Kidney capillary endothelial cell (primary cell): Measurements from ENCODE around the gene POLE2.
"Not testable (repeated sequence)": the region's sequence is repeated elsewhere in the genome, so short reads cannot be mapped to it uniquely, and the experiment has no call there.

Experiments used
- DNase-seq: peaks from one replicate; pipeline ENCODE4 v3.0.0-alpha.2; 2018; ENCODE audit warnings: low spot score

POLE2 gene, protein sequence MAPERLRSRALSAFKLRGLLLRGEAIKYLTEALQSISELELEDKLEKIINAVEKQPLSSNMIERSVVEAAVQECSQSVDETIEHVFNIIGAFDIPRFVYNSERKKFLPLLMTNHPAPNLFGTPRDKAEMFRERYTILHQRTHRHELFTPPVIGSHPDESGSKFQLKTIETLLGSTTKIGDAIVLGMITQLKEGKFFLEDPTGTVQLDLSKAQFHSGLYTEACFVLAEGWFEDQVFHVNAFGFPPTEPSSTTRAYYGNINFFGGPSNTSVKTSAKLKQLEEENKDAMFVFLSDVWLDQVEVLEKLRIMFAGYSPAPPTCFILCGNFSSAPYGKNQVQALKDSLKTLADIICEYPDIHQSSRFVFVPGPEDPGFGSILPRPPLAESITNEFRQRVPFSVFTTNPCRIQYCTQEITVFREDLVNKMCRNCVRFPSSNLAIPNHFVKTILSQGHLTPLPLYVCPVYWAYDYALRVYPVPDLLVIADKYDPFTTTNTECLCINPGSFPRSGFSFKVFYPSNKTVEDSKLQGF

DNA sequence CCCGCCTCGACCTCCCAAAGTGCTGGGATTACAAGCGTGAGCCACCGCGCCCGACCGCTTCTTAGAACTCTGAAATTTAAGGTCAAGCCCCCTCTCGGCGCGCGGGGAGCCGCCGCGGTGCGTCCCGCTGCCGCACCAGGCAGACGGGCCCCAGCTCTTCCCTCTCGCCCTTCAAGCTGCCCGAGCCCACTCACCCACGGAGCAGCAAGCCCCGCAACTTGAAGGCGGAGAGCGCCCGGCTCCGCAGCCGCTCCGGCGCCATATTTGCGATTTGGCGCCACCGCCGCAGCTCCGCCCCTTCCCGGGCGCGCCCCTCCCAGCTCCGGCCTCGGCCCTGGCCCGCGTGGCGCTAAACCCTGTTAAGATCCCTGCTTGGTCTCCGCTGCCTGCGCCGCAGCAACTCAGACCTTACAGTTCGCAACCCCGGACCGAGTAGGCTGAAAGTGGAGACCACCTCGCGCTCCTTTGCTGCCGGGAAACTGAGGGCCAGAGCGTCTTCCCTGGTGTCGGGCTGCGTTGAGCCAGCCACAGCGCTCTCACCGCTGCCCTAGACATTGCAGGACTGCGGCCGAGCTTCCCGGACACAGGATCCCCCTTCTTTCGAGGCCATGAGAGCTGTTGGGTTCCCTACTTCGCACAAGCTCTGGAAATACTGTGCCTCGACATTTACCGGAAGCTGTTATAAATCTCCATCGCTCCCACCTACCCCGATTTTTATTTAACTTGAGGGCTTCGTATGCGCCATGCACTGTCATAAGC is at the start of gene POLE2:
TSS of gene POLE2 (minus strand) at position 273 of the 759 bp plus-strand sequence. CDS start at position 262, 11 bp downstream.
- DNase-seq = peak; percentile 65

DNA sequence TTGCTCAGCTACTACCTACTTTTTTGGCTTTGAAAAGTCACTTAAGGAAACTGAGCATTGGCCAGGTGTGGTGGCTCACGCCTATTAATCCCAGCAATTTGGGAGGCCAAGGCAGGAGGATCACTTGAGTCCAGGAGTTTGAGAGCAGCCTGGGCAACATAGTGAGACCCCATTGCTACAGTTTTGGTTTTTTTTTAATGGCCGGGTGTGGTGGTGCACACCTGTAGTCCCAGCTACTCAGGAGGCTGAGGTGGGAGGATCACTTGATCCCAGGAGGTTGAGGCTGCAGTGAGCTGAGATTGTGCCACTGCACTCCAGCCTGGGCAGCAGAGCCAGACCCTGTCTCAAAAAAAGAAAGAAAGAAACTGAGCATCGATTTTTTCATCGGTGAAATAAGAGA is 47.7 kb upstream of the POLE2 start:
- DNase-seq = not testable (repeated sequence)

DNA sequence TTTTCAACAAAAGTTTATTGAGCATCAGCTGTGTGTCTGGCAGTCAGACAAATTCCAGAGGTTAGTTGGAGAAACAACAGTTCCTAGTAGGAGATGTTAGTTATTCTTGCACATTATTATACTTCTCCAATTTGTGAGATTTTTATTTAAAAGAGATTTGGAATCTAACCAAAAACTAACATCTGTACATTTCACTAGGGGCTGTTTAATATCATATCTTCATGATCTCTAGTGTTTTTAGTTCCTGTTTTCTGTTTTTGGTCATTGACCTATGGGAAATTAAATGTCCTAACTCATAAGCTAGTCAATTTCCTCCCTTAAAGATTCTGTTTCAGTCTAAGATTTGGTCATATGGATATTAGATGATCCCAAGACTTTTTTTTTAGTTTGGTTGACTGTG is 45.8 kb upstream of the POLE2 start:
- DNase-seq = no peak

DNA sequence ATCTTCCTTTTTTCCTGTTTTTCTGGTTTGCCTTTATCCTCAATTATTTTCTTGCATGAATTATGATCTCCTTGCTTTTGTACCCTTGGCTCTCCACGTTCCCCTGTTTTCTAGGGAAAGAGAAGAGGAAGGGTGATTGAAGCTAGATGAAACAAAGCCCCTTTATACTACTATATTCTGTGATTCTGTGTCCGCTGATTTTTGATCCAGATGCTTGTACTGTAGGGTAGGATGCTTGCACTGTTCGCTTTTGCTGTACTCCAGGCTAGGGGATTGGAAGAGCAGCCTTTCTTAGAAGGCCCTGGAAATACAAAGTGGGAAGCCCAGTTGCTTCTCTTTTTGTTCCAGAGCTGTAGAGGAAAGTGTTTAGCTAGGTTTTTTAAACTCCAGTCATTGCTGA is 44.9 kb upstream of the POLE2 start:
- DNase-seq = no peak

DNA sequence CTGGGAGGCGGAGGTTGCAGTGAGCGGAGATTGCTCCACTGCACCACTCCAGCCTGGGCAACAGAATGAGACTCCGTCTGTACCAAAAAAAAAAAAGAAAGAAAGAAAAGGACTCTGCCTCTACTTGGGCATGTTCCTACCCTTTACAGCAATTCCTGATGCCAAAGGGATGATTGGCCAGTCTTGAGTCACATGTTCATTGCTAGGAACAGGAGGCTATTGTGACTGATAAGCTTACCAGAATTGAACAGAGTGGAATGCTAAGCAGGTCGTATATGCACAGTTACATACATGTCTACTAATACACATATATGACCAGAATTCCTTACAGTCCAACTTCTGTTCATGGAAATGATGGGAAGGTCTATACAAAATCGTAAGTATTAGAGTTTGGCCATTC is 39.2 kb upstream of the POLE2 start:
- DNase-seq = no peak

DNA sequence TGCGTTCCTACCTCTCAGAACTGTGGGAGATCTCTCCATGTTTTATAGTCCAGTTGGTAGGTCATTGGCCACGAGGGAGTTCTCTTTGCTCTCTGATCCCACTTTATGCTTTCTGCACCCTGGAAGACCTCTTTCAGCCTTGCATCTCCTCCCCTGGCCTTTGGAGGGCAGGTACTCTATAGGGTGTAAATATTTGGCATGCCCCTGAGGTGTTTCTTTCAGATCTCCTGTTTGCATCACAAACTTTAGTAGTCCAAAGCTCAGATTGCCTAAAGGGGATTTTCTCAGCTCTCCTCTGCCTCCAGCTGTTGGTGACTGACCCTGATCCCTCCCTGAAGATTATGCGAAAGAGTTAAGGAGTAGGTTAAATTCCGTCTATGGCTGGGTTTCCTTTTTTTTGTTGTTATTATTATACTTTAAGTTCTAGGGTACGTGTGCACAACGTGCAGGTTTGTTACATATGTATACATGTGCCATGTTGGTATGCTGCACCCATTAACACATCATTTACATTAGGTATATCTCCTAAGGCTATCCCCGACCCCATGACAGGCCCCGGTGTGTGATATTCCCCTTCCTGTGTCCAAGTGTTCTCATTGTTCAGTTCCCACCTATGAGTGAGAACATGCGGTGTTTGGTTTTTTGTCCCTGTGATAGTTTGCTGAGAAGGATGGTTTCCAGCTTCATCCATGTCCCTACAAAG is 33.9 kb upstream of the POLE2 start:
- not testable (repeated sequence) for DNase-seq

DNA sequence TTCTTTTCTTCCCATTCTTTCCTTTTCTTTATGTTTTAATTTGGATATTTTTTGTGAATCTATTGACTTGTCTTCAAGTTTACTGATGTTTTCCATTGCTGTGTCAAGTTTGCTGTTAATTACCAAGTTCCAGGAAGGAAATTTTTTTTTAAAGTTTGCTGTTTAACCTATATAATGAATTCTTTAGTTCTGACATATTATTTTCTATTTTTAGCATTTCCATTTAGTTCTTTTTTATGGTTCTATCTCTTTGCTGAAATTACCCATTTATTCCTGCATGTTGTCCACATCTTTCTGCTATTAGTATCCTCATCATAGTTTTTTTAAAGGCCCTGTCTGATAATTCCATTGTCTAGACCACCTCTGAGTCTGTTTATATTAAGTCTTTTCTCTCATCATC is 32.7 kb upstream of the POLE2 start:
- DNase-seq = no peak

DNA sequence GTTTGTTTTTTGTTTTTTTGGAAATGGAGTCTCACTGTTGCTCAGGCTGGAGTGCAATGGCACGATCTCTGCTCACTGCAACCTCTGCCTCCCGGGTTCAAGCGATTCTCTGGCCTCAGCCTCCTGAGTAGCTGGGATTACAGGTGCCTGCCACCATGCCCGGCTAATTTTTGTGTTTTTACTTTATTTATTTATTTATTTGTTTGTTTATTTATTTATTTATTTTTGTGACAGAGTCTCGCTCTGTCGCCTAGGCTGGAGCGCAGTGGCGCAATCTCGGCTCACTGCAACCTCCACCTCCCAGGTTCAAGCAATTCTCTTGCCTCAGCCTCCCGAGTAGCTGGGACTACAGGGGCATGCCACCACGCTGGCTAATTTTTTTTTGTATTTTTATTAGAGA is 23.0 kb upstream of the POLE2 start:
- DNase-seq = not testable (repeated sequence)

DNA sequence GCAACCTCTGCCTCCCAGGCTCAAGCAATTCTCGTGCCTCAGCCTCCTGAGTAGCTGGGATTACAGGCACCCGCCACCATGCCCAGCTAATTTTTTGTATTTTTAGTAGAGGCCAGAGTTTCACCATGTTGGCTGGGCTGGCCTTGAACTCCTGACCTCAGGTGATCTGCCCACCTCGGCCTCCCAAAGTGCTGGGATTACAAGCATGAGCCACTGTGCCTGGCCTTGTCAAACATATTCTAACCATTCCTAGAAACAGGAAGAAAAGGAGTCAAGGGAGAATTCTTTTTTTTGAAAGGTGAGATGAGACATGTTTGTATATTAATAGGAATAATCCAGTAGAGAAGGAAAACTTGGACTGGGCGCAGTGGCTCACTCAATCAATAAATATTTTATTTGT is 16.5 kb upstream of the POLE2 start:
- not testable (repeated sequence) for DNase-seq

DNA sequence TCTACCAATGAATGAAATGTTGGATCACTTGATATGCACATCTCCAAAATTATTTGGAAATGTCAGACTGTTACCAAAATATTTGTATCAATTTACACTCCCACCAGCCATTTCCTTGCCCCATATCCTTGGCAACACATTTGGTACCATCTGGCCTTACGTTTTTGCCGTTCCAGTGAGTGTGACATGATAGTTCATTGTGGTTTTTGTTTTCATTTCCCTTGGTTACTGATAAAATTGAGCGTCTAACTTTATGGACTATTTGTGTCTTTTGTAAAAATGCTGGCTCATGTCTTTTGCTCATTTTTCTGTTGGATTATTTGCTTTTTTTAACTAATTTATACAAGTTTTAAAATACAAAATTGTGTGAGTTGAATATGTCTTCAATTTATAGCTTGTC is 16.0 kb upstream of the POLE2 start:
- no peak for DNase-seq

DNA sequence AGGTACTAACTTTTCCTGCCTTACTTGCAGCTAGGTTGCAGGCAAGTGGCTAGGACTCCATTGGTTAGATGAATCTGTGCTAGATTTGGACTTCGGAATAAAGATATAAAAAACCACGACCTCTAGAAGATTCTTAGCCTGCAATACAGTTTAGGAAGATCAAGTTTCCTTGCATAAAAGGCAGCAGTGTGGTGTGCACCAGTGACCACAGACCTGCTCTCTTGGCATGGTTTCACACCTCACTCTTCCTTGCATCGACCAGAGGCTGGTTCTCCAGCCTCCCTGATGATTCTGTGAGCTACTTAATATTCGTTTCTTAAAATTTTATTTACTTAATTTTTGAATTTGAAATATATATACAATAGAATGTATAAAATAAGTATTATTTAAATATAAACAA is 14.7 kb upstream of the POLE2 start:
- DNase-seq = no peak

DNA sequence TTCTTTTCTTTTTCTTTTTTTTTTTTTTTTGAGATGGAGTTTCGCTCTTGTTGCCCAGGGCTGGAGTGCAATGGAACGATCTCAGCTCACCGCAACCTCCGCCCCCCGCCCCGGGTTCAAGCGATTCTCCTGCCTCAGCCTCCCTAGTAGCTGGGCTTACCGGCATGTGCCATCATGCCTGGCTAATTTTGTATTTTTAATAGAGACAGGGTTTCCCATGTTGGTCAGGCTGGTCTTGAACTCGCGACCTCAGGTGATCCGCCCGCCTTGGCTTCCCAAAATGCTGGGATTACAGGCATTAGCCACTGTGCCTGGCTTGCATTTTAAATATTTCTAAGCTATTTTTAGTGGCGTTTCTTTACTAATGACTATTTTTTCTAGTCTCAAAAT is 5.7 kb upstream of the POLE2 start:
- DNase-seq = not testable (repeated sequence)

DNA sequence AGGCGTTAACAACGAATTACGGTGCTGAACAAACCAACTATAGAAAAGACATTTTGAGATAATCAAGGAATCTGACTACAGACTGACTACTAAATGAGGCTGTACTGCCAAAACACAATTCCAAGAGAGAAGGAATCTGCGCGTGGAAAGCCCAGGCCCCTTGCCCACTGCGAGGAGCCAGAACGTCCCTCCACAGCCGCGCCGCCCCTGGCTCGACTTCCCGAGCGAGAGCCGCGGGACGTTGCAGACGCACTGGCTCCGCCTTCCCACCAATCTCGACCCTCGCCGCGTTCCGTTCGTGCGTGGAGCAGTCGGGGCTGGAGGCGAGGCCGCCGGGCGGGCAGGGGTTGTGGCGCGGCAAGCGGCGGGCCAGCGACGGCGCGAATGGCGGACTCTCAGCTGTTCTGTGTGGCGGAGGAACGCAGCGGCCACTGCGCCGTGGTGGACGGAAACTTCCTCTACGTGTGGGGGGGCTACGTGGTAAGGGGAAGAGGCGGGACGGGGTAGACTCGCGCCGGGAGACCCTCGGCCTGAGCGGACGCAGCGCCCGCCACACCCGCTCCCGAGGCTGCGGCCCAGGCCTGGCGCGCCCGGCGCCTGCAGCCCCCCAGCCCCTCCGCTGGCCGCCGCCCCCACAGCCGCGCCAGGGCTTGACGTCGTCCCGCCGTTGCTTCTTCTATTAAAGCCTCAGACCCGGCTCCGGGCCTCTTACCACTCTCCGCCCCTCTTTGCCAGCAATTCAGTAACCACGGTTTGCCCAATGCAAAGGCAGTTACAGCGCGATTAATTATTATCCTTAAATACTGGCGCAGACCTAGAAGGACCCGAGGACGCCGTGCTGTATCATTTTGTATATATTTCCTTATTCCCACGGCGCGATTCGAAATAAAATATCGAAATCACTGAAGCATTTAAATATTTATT is 5.1 kb upstream of the POLE2 start, which contains the start of gene KLHDC1:
TSS of gene KLHDC1 (plus strand) at position 310 of the 924 bp plus-strand sequence. CDS start at position 385, 75 bp downstream.
- DNase-seq = peak; percentile 36

DNA sequence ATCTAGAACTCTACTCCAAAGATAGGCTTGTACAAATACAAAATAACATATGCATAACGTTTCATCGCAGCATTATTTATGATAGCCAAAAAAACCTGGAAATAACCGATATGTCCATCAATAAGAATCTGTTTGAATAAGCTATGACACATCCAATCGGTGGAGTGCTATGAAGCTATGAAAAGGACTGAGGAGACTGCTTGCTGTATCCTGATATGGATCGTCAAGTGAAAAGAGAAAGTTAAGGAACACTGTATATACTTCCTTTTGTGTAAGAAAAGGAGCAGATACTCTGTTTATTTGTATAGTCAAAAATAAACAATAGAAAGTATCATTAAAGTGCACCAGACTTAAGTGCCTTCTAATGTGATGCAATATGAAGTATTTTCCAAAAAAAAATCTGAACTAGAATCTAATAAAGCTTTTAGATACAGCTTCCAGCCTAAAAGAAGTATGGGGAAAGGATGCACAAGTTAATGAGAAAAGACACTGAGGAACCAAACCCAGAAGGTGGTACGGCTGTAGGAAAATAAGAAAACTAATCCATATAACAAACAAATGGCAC is 4.3 kb upstream of the POLE2 start:
- DNase-seq = no peak

DNA sequence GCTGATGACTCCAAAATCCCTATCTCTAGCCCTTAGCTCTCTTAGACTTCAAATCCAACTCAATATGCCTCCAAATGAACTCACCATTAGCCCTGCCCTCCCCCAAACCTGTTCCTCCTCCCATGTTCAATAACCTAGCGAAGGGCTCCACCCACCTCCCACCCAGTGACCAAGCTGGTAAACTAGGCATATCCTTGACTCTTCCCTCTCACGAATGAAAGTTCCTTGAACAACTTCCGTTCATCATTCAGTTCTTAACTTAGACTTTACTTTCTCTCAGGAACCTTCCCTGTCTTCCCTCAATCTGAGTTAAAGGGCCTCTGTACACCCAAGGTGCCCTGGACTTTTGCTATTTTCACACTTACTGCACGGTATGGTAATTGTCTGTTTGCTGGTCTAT is 3.0 kb upstream of the POLE2 start:
- no peak for DNase-seq

DNA sequence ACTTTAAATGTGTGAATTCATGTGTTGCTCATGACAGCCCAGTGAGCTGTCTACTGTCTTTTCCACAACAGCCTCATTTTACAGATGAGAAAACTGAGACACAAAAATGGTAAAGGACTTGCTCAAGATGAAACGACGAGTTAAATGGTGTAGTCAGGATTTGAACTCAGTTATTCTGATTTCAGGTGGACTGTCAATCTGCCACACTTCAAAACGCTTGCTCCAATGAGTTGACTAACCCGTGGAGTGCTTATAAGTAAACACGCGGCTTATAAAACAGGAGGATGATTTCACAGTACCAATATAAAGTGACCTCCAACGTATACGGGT is 652 bp upstream of the POLE2 start:
- DNase-seq = no peak

DNA sequence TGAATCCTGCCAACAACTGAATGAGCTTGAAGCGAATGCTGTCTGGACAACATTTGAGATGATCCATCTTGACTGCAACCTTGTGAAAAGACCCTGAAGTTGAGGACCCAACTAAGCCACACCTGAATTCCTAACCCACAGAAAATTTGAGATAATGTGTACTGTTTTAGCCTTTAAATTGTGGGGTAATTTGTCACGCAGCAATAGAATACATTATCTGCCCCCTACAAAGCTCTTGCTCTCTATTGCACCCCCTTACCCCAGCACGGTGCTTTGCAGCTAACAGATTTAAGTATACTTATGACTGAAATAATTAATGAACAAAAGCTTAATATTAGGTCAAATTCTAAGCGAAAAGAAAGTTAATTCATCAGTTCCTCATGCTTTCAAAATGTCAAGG is 1.6 kb downstream of the POLE2 start:
- no peak for DNase-seq

DNA sequence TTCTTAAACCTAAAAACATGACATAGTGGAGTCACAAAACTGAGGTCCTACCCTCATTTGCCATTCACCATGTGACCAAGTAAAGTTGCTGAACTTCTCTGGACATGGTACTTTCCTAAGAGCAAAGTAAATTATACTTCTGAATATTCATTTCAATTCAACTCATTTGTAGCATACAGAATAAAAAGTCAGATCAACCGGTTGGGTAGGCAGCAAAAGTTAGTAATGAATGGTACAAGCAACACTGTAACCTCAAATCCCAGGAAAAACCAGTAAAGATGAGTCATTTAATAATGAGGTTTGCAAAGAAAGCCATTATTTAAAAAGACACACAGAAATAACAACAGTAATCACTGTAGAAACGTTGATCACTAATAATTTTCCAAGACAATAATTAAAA is 8.7 kb downstream of the POLE2 start:
- DNase-seq = no peak

DNA sequence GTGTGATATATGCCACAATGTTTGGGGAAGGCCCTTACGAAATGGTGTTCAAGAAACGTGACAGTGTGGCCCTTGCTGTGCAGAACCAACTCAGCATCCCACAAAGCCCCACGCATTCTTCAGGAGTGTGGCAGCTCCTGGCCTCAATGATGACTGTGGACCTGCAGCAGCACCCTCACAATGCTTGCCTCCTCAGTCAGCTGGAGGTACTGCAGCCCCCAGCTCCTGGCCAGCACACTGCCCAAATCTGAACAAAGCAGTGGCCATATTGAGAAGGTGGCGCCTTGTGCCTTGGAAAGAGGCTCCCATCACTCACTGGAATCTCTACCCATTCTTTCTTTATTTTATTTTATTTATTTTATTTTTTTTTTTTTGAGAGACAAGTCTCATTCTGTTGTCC is 10.4 kb downstream of the POLE2 start:
- no peak for DNase-seq

DNA sequence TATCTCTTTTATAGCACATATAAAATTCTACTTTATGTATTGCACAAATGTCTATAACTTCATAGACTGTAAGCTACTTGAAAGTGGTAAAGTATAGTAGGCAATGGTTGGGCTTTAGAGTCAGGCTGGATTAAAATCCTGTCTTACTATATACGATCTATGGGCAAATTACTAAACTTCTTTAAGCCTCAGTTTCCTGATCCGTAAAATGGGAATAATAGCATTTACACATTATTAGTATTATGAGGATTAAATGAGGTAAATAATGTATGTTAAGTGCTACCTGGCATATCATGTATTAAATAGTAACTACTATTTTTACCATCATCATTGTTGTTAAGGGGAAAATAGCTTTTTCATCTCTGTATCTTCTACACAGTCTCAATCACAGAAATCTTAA is 14.4 kb downstream of the POLE2 start:
- DNase-seq = no peak

DNA sequence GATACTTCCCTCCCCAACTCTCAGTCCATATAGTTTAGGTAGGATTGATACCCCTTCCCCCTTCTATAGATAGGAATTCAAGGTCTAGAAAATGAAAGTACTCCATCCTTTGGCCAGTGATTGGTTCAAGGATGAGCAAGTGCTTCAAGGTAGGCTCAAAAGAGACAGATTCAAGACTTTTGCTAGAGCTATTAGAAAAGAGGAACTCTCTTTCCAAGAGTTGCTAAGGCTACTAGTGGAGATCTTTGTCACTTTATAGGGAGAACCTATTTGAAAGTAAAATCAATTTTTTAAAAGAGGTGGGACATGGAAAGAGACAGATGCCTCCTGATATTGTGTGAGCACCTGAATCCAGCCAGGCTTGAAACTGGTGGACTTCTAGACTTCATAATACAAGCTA is 17.5 kb downstream of the POLE2 start:
- no peak for DNase-seq
